Left renal cortex interstitium (tissue), 4 donors: ENCODE measurements around the gene GSTM2. TPM values are rescaled to one million over a fixed set of nuclear protein-coding genes. Genes with fewer than 3 reads are reported as not detected.
A peak's percentile ranks its signal among the peaks of the same experiment; 100 is the strongest.
"Not testable (repeated sequence)": the region's sequence is repeated elsewhere in the genome, so short reads cannot be mapped to it uniquely, and the experiment has no call there.

ENCODE experiments used
- DNase-seq, 4 donors: peaks; one replicate each; pipeline ENCODE4 v3.0.0-alpha.2; 2013; ENCODE audit warnings: low read depth in 4 of 4, low spot score in 2 of 4, missing footprints in 1 of 4
- polyA plus RNA-seq, 4 donors: library from polyadenylated mRNA; unstranded; fragments of 120-200 nt; gene quantifications; one replicate each; pipeline ENCODE4 v1.2.1, GENCODE V29; 2013; ENCODE audit not compliant: insufficient read length in 4 of 4

Gene GSTM2
- polyA plus RNA-seq, 4 donors: 143 to 275 (median 238) TPM

DNA sequence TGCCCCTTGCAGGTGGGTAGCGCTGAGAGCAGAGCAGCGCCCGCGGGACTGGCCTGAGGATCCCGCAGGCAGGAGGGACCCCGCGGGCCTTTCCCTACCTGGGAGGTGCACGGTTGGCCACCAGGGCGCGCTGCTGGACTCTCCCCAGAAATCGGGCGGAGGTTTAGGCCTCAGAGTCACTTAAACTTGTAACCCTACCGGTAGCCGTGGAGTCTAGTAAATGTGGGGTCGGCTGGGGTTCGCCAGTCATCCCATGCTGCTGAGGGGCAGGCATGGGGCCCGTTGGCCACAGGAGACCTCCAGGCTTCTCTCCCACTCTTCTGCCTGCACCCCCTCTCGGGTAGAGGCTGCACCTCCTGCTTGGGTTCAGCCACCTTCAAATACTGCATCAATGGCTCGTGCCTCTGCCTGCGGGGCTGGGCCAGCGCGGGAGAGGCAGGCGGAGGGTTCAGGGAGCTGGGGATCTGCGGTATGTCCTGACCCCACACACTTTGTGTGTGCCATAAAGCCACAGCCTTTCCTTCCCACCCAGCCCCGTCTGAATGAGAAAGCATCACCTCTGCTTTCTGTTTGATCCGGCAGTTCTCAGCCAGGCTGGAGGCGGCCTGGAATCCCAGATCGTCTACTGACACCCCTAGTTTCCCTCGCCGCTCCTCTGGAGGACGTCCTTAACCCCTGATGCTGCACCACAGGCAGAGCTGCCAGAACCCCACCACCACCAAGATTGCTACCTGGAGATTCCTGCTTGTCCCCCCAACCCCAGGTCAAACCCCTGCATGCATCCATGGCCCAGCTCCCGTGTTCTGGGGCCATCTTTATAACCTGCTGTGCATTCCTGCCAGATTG, 24.2 kb upstream of the GSTM2 start:
- no peak for DNase-seq

DNA sequence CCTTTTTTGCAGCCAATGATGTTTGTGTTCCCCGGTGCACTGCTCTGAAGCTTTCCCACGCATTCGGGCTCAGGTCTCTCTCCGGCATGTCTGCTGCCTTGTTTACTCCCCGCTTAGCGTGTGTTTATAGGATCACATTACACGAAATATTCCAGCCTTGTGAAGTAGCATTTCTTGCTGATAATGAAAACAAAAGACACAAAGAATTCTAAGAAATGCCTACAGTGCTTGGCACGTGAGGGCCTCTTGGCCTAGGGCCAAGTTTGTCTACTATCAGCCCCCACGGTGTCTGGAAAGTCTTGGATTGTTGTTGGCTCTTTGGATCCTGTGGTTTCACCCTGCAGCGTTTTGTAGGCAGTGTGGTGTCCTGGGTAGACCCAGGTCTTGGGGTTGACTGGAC, 23.2 kb upstream of the GSTM2 start:
- no peak for DNase-seq

DNA sequence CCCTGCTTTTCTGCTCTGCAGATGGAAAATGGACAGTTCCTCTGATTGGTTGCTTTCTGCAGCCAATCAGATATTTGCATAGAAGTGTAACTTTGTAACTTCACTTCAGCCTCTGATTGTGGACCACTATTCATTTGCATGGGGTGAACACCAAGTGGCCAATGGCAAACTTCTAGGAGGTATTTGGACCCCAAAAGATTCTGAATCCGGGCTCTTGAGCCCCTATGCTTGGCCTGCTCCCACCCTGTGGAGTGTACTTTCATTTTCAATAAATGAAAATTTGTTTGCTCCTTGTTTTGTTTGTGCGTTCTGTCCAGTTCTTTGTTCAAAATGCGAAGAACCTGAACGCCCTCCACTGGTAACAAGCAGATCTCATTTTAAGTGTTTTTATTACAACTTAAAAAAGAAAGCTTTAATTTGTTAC, 18.4 kb upstream of the GSTM2 start:
- no peak for DNase-seq

DNA sequence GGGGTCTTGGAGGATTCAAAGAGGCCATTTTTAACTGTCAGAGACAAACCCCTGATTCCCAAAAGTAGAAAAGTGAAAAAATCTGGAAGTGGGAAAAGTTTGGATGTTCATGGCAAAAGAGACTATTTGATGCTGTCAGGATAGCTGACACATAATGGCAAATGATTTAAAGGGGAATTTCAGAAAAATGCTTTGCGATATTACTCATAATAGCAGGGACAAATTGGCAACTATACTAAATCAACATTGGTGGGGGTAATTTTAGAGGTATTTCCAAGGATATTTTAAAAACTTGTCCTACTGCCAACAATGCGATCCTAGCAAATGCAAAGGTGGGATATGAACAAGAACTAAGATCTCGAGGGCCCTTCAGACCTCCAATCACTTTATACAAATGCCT, 17.2 kb upstream of the GSTM2 start:
- no peak for DNase-seq

DNA sequence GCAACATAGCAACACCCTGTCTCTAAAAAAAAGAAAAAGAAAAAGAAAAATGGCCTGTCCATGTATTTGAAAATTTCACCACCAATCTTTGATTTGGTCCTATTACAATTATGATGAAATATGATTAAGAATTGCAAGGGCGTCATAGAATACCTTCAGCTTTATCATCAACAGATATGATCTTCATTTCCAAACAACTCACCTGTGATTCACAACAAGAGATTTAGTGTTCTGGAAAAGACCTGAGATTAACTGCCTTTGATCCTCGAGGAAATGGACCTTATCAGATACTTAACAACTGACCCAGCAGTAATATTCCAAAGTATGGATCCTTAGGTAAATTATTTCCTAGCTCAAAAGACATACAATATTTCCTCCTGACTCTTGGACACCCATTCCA, 15.5 kb upstream of the GSTM2 start:
- no peak for DNase-seq

DNA sequence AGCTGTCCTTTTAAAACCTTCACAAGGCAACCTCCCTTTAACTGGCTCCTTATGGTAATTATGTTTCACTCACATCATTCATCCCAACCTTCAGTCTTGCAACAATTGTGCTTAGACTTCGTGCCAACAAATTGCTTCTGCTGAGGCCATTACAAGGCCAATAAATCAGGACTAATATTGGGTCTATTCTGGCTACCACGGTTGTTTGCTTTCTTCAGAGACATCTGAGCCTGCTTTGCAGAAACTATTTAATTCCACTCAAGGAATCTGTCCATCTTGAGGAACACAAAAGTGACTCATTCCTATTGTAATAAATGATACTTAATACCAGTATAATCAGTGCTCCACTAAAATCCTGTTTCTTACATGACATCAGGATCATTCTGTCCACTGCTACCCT, 14.6 kb upstream of the GSTM2 start:
- no peak for DNase-seq

DNA sequence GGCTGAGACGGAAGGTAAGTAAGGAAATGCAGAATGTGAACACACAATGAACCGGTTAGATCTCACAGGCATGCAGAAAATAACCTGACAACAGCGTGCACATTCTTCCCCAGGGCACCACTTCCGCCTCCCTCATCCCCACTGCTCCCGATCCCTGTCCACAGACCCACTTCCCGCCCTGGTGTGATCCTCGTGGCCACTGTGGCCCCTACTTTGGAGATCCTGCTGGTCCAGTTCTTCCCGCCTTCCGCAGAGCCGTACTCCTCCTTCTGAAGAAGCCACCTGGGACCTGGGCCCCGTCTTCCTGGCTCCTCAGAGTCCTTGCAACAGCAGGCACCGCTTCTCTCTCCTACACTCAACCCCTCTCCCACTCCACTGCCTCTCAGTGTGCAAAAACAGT, 13.3 kb upstream of the GSTM2 start:
- DNase-seq: no peak

DNA sequence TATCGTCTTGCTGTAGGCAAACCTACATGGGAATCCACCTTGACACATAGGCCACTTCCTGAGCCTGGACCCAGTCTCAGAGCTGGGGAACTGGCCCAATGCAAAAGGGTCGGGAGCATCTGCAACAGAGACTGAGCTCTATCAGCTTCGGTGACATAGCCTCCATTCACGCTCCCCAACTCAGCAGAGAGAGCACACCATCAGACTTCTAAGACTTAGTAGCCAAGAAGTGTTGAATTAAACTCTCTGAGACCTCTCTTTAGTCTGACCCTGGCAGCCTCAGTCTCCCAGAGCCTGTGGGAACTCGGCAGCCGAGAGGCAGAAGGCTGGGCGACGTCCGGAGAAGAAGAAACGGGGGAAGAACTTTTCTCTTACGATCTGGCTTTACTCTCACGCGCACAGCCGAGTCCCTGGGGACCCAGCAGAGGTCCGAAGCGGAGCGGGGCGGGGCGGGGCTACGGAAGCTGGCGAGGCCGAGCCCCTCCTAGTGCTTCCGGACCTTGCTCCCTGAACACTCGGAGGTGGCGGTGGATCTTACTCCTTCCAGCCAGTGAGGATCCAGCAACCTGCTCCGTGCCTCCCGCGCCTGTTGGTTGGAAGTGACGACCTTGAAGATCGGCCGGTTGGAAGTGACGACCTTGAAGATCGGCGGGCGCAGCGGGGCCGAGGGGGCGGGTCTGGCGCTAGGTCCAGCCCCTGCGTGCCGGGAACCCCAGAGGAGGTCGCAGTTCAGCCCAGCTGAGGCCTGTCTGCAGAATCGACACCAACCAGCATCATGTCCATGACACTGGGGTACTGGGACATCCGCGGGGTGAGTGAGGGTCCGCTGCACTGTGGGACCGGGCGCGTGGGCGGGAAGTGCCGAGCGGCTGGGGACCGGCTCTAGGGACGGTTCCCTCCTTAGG, 12.0 kb upstream of the GSTM2 start, which contains the start of gene GSTM4:
Gene GSTM4 (plus strand): TSS at position 485 of the 905 bp plus-strand sequence. CDS start 291 bp downstream, at position 776.
- peak; percentile 50 to 79 (median 68) for DNase-seq

DNA sequence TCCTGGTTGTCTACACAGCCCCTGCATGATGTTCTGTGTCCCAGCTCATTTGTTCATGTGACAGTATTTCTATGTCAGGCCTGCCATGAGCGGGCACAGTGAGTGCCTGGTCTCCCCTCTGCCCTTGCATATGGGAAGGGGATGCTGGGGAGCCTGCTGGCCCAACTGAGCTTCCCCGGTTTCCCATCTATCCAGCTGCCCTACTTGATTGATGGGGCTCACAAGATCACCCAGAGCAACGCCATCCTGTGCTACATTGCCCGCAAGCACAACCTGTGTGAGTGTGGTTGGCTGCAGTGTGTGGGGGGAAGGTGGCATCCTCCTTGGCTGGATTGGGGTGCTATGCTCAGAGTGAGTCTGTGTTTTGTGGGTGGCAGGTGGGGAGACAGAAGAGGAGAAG, 10.5 kb upstream of the GSTM2 start:
- no peak for DNase-seq

DNA sequence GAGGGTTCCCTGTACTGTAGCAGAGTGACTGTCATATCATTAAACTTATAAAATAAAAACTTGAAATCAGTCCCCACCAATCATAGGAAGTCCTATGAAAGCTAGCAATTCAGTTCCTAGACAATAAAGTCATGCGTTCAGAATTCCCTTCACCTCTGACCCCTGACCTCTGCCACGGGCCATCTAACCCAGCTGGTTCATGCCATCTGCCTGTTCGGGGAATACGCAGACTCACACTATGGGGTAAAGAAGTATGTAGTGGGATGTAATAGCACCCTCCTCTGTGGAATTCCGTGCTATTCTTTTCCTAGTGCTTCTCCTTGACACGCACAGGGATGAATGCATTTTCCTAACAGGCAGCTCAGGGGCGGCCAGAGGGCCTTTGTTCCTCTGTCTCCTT, 9.9 kb upstream of the GSTM2 start:
- DNase-seq: no peak

DNA sequence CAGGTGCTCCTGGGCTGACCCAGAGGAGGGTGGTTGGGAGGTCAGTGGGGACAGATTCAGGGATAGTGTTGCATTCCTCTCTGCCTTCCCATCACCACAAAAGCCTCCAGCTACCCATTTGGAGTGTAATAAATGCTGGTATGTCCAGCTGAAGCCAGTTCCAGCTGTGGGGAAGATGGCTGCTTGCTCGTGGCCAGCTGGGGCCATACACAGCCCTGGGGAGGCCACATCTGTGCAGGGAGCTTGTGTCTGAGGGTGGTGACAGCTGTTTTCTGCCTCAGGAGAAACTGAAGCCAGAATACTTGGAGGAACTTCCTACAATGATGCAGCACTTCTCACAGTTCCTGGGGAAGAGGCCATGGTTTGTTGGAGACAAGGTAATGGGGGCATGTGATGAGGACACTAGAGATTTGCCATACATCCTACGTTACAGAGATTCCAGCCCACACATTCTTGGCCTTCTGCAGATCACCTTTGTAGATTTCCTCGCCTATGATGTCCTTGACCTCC, 9.3 kb upstream of the GSTM2 start:
- DNase-seq: no peak

DNA sequence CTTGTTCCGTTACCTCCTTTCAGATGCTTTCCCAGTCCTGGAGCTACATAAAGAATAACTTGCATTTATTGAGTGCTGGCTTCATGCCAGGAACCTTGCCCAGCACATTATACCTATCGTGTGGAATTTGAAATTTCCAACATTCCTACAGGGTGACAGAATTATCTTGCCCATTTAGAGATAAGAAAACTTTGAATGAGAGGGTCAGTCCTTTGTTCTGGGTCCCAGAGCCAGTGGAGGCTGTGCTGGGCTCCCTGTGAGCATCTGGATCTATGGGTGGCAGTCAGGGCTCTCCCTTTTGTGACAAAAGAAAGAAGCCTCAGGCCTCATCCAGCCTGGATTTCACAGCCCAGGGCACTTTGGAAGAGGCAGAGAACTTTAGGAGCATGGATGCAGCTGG, 8.7 kb upstream of the GSTM2 start:
- DNase-seq: no peak

DNA sequence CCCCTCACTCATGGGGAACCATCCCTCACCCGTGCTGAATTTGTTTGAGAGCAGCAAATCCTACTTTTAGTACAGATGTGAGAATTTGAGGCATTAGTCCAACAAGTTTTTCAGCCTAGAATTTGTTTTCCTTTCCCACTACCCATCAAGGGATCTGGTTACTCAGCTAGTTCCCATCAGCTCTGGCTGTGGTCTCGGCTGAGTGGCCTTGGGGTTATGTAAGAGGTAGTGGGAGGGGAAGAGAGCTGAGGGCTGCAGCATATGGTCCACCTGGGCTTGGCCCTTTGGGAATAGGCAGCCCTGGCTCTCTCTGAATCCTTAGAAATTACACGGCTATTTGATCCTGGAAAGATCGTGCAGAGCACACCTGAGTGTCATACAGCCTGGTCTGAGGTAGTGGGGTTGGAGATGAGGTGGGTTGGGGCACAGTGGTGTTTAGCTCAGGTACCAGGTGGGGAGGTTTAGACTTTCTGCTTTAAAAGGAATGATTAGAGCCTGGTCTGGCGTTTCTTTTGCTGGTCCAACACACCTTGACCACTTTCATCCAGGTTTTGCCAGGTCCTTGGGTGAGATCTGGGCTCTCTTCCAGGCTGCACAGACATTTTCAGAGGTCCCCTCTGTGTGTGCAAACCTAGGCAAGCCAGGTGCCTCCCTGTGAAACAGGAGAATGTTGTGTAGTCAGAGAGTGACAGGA, 7.7 kb upstream of the GSTM2 start:
- peak in 2 of 4 donors; percentile 64 to 69 for DNase-seq

DNA sequence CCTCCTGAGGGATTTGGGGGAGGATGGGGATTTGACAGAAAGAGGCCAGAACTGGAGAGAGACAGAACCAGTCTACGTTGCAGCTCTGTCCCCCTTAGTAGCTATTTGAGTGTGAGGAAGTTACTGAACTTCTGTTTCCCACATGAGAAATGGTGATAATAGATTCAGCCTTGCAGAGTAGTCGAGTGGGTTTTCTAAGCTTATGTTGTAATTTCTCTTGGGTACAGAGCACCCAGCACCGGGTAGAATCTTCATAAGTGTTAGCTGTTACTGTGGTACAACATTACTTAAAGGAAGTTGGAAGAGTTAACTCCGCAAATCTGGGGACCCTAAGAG, 7.2 kb upstream of the GSTM2 start:
- DNase-seq: not testable (repeated sequence)

DNA sequence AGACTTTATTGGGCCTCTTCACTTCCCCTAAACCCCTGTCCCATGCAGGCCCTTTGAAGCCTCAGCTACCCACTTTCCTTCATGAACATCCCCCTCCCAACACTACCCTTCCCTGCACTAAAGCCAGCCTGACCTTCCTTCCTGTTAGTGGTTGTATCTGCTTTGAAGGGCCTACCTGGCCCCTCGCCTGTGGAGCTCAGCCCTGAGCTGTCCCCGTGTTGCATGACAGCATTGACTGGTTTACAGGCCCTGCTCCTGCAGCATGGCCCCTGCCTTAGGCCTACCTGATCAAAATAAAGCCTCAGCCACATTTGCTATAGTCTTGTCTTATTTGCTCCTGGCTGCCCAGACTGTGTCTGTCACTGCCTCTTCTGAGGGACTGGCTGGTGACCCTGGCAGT, 6.5 kb upstream of the GSTM2 start:
- no peak for DNase-seq

DNA sequence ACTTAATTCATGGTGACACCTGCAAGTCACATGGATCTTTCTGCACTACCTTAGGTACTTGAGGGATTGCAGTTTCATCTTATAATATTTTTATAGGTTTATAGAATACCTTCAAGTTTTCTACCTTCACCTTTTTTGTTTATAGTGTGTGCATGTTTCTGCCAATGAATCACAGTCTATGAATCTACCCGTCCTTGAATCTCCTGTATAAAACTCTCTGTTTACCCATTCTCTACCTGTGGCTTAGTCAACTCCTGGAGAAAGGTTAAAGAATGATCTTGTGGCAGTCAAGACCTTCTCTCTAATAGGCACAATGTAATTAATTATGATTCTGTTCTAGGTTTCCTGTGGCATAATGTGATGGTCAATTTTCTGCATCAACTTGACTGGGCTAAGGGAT, 3.2 kb upstream of the GSTM2 start:
- DNase-seq: no peak

DNA sequence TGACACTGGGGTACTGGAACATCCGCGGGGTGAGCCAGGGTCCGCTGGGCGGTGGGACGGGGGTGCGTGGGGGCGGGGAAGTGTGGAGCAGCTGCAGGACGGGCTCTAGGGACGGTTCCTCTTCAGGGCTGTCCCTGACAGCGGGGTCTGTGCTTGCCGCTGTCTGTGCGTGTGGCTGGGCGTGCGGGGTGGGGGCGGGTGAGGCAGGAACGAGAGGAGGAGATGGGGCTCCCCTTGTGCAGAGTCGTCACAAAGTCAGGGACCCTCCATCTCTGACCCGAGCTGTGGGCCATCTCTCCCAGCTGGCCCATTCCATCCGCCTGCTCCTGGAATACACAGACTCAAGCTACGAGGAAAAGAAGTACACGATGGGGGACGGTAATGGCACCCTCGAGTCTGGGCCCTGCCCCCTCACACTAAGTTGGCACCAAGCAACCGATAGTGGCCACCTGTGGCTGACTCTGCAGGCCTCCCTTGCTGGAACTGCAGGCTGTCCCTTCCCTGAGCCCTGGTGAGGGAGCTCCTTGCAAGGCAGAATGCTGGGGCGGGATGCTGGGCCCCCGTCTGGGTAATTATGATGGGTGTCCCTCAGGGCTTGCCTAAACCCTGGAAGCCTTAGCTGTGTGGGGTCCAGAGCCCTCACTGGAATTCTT, 392 bp downstream of the GSTM2 start:
- no peak for DNase-seq

DNA sequence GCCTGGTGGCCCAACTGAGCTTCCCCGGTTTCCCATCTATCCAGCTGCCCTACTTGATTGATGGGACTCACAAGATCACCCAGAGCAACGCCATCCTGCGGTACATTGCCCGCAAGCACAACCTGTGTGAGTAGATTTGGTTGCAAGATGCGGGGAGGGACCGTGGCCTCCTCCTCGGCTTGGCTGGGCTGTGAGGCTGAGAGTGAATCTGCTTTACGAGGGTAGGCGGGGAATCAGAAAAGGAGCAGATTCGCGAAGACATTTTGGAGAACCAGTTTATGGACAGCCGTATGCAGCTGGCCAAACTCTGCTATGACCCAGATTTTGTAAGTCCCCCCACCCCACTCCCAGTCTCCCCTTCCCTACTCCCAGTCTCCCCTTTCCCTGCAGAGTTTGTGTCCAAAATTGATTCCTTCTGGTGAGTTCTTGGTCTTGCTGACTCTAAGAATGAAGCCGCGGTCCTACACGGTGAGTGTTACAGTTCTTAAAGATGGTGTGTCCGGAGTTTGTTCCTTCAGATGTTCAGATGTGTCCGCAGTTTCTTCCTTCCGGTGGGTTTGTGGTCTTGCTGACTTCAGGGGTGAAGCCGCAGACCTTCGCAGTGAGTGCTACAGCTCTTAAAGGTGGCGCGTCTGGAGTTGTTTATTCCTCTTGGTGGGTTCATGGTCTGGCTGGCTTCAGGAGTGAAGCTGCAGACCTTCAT, 1.5 kb downstream of the GSTM2 start:
- no peak for DNase-seq

DNA sequence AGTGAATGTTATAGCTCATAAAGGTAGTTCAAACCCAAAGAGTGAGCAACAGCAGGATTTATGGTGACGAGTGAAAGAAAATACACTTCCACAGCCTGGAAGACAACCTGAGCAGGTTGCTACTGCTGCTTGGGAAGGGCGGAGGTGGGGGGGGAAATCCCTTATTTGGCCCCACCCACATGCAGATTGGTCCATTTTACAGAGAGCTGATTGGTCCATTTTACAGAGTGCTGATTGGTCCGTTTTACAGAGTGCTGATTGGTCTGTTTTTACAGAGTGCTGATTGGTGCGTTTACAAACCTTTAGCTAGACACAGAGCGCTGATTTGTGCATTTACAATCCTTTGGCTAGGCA, 2.1 kb downstream of the GSTM2 start:
- DNase-seq: not testable (repeated sequence)

DNA sequence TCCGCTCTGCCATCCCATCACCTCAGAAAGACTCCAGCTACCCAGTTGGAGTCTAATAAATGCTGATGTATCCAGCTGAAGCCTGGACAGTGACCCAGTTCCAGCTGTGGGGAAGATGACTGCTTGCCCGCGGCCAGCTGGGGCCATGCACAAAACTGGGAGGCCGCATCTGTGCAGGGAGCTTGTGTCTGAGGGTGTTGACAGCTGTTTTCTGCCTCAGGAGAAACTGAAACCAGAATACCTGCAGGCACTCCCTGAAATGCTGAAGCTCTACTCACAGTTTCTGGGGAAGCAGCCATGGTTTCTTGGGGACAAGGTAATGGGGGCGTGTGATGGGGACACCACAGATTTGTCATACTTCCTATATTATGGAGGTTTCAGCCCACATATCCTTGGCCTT, 3.2 kb downstream of the GSTM2 start:
- no peak for DNase-seq
